GM18951 (cell line): ENCODE measurements around the gene SUPT6H.

Experiments used
- POLR2A ChIP-seq: IDR thresholded peaks from 4 replicates; pipeline ENCODE4 v1.6.1; 2011; ENCODE audit warnings: mild to moderate bottlenecking; ENCODE audit not compliant: insufficient read length, insufficient read depth; ENCODE audit errors: extremely low read depth
- in situ Hi-C: fragments of 300-500 bp; cut with MboI; formaldehyde crosslinking; loops from one replicate; pipeline ENCODE4 v1.12.0; 2022; ENCODE audit warnings: low sequenced_read_pairs, mixed read lengths, inconsistent platforms; ENCODE audit not compliant: unreplicated experiment

Gene SUPT6H

DNA sequence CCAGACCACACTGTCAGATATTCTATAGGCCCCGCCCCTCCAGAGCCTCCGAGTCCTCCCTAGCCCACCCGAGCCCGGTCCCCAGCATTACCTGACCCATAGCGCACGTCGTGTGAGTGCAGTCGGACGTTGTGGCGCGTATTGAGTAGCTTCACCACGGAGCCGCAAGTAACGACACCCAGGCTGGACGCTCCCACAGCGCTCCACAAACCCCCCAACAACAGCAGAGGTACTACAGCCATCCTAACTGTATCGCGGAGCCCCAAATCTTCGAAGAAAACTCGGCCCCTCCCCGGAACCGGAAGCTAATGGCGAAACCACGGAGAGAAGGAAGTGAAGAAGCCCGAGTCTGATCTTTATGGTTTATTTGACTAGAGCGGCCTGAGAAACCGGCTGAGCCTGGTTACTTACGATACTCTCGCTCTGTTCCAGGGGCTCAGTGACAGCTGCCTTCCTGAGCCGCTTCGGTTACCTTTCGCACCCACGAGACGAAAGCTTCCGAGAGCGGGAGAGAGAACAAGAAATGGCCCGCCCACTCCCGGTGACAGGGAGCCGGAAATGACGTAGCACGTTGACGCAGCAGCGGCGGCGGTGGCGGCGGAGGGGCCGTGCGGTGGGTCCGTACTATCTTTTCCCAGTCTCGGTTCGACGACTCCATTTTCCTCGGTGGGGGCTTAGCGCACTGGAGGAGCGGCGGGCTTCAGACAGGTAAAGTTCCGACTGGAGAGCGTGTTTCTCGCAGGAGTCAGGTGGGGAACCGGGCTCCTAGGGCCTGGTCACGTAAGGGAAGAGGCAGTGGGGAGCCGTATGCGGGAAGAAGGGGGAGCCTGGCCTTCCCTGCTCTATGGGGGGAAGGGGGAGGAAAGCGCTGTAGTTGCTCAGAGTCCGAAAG lies at the start of gene SUPT6H, which contains the start of gene SDF2:
TSS of gene SUPT6H (plus strand) at position 571 of the 892 bp plus-strand sequence. CDS start 11,197 bp downstream, outside the sequence.
TSS of gene SDF2 (minus strand) at position 272 of the 892 bp plus-strand sequence. CDS start at position 242, 30 bp downstream.
- in situ Hi-C loops: no loop called here
- peak; percentile 88 for TF ChIP-seq POLR2A

GRCh38 chr17:28612531-28612930 lies 49.5 kb upstream of the SUPT6H start:
- TF ChIP-seq POLR2A: no peak
- in situ Hi-C loops: no loop called here

GRCh38 chr17:28612936-28613872 lies 48.8 kb upstream of the SUPT6H start:
- in situ Hi-C loops: no loop called here
- TF ChIP-seq POLR2A: peak; percentile 20

DNA sequence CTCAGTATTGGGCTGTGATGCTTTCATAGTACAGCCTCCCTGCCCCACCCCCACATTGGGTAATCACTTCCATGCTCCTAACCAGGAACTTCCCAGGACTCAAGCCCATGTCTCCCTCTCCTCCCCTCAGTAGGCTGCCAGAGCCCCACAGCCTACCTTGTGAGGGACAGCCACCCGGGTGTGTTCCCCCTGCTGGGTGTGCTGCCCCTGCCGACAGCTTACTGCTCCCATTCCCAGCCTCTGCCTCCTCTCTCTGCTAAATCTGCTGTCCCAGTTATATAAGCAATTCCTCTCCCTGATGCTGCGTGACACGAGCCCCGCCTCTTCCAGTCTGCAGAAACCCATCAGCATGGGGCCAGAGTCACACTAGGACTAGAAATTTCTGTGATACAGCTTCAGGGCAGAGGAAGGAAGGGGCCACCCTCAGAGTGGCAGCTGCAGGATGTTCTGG lies 48.0 kb upstream of the SUPT6H start, which contains the start of gene RSKR:
TSS of gene RSKR (minus strand) at position 255 of the 451 bp plus-strand sequence. CDS start at position 231, 24 bp downstream.
- in situ Hi-C loops: no loop called here

DNA sequence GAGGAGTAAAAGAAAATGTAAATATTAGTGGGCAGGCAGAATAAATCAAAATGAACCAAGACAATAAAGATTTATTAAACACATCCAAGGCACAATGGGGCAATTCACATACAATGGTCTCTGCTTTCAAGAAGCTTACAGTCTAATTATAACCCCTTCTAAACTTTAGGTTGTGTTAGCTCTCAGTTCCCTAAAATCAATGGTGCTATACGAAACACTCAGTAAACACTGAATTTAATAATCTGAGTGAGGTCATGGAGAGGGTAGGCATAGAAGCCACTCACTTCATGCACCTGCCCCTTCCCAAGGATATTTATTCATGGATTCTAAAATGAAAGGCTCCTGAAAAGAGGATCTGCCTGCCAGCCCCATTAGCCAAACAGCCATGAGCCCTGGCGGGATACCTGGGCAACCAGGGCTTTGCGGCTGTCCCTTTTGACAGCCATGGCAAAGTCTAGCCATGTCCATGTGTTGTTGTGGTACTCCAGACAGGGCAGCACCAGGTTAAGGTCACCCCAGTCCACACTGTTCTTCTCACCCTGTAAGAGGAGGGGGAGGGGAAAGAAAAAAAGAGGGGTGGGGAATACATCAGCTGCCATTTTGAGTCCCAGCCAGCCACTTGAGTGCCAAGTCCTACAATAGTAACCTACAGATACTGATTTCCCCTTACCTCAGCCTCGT lies 46.6 kb upstream of the SUPT6H start:
- in situ Hi-C loops: no loop called here
- TF ChIP-seq POLR2A: no peak

More for the DNA sequence above, 48.0 kb upstream of the SUPT6H start, which contains the start of gene RSKR:
- no peak for TF ChIP-seq POLR2A

DNA sequence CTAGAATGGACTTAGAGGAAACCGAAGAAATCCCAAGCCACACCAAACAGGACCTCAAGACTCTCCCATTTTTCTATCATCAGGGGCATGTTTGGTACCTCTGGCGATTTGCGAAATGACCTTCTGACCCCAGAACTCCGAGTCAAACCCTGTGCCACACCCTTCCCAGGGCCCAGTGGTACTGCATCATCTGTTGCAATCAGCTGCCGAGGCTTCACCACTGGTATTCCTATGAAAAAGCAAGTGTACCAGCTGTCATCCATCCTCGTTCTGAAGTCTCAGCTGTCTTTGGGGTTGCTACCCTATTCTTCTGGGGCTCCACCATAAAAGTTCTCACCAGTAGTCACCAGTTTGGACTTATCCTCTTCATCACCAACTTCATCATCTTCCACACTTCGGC lies 45.7 kb upstream of the SUPT6H start:
- TF ChIP-seq POLR2A: no peak
- in situ Hi-C loops: no loop called here

DNA sequence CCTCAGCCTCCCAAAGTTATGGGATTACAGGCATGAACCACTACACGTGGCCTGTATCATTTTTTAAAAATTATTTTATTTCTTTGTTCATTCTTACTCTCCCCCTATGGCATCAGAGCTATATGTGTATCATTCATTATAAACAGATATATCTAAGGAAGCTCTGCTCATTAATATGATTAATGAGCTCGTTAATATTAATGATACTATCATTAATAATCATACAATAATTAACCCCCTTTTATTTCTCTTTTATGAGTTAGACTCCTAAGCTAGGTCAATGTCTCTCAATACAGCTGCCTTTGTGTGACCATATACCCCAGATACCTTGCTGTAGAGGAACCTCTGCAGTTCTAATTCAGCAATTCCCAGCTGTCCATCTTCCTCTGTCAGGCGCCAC lies 43.5 kb upstream of the SUPT6H start:
- no peak for TF ChIP-seq POLR2A
- in situ Hi-C loops: no loop called here

GRCh38 chr17:28620010-28620409 lies 42.0 kb upstream of the SUPT6H start:
- no peak for TF ChIP-seq POLR2A
- in situ Hi-C loops: no loop called here

- in situ Hi-C loops: no loop called here
- no peak for TF ChIP-seq POLR2A
Measured at GRCh38 chr17:28622186-28622585, 39.8 kb upstream of the SUPT6H start.

- in situ Hi-C loops: no loop called here
- no peak for TF ChIP-seq POLR2A
Measured at GRCh38 chr17:28623696-28624095, 38.3 kb upstream of the SUPT6H start.

DNA sequence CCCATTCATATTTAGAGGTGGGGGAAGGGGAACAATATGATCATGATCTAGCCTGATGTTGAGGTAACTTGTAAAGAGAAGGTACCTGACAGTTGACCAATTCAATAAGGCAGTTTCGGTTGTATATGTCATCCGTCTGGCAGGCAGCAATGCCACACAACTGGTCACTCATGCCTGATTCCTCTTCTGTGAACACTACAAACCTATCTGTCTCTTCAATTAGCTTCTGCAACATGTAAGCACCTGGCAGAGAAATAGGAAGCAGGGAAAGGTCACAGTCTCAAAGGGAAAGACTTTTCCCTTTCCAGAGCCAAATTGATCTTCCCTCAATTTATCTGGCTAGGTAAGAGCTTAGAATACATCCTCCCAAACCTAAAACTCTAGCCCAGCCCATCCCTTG lies 37.9 kb upstream of the SUPT6H start:
- no peak for TF ChIP-seq POLR2A
- in situ Hi-C loops: no loop called here

DNA sequence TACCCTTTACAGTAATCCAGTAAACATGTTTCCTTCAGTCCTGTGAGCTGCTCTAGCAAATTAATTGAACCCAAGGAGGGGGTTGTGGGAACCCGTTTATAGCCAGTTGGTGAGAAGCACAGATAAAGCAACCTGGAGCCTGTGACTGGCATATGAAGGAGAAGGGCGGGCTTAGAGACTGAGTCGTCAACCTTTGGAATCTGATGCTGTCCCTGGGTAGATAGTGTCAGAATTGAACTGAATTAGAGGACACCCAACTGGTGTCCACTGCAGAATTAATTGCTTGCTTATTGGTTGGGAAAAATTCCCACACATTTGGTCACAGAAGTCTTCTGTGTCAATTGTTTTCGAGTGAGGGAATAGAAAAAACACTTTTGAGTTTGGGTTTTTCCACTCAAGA lies 35.2 kb upstream of the SUPT6H start:
- in situ Hi-C loops: no loop called here
- TF ChIP-seq POLR2A: no peak
